HL-60 (cell line): Measurements from ENCODE around the gene TMEM217.

Experiments used
- CTCF ChIP-seq: IDR thresholded peaks from one replicate; pipeline ENCODE4 v1.5.1; 2011; ENCODE audit warnings: low read length, control low read depth, inconsistent platforms; ENCODE audit not compliant: insufficient read depth
- GABPA ChIP-seq: IDR thresholded peaks from 2 replicates; pipeline ENCODE4 v1.6.1; 2012; ENCODE audit warnings: low read depth
- POLR2AphosphoS5 ChIP-seq: IDR thresholded peaks from 2 replicates; pipeline ENCODE4 v1.6.1; 2012; ENCODE audit warnings: low read depth
- REST ChIP-seq: IDR thresholded peaks from 2 replicates; pipeline ENCODE4 v1.6.1; 2012; ENCODE audit warnings: low read depth; ENCODE audit not compliant: insufficient replicate concordance
- SPI1 ChIP-seq: IDR thresholded peaks from 2 replicates; pipeline ENCODE4 v1.6.1; 2012; ENCODE audit warnings: low read depth, mild to moderate bottlenecking, borderline replicate concordance

GRCh38 chr6:37175332-37176267, 82.3 kb downstream of the TMEM217 start:
- TF ChIP-seq CTCF: no peak
- no peak for TF ChIP-seq POLR2AphosphoS5
- TF ChIP-seq REST: no peak
- no peak for TF ChIP-seq SPI1
- TF ChIP-seq GABPA: no peak
